WTC11 (cell line): ENCODE measurements around the gene PAF1. TPM values are rescaled to one million over a fixed set of nuclear protein-coding genes. Genes with fewer than 3 reads are reported as not detected.

ENCODE experiments used
- ATAC-seq: fragments of 200-7000 bp; cut with Tn5 transposase; 2 replicates; pipeline ENCODE4 v1.10.0; 2021; ENCODE audit warnings: mild to moderate bottlenecking, moderate library complexity
- CTCF ChIA-PET: fragments of 300-600 bp; sonication (Branson Sonifier 250); formaldehyde crosslinking; loops from one replicate; lab custom pipeline; 2021; ENCODE audit warnings: antibody characterized with exemption; lab: Charles Lee
- POLR2A ChIA-PET: fragments of 350-600 bp; sonication (Branson Sonifier 250); formaldehyde crosslinking; loops from one replicate; lab custom pipeline; 2021; ENCODE audit warnings: antibody characterized with exemption; lab: Charles Lee
- DNase-seq: peaks from one replicate; pipeline ENCODE4 v3.0.0; 2021; ENCODE audit warnings: low spot score
- H3K27ac Mint-ChIP-seq: 2 replicates; pipeline ENCODE4 v1.8.0; 2021; ENCODE audit warnings: mixed read lengths
- H3K27me3 Mint-ChIP-seq: 2 replicates; pipeline ENCODE4 v1.8.0; 2021; ENCODE audit warnings: low read depth, mild to moderate bottlenecking, moderate library complexity, mixed read lengths
- H3K36me3 Mint-ChIP-seq: 2 replicates; pipeline ENCODE4 v1.8.0; 2021; ENCODE audit warnings: mixed read lengths
- H3K4me1 Mint-ChIP-seq: 2 replicates; pipeline ENCODE4 v1.8.0; 2022; ENCODE audit warnings: mixed read lengths
- H3K4me3 Mint-ChIP-seq: 2 replicates; pipeline ENCODE4 v1.8.0; 2021; ENCODE audit warnings: mild to moderate bottlenecking, moderate library complexity, mixed read lengths
- H3K9me3 Mint-ChIP-seq: 2 replicates; pipeline ENCODE4 v1.8.0; 2021; ENCODE audit warnings: mixed read lengths
- ATF1 ChIP-seq: sonication (generic); formaldehyde crosslinking; IDR thresholded peaks from 2 replicates; pipeline ENCODE4 v1.8.1; 2023; ENCODE audit warnings: mild to moderate bottlenecking, moderate library complexity, missing genetic modification reagents
- GTF2I ChIP-seq: fragments of 250-450 bp; sonication (Bioruptor Pico); conservative IDR thresholded peaks from 2 replicates; pipeline ENCODE4 v1.4.0; 2021; ENCODE audit warnings: mild to moderate bottlenecking
- JAZF1 ChIP-seq: fragments of 250-450 bp; sonication (Bioruptor Pico); IDR thresholded peaks from 2 replicates; pipeline ENCODE4 v1.9.0; 2021; ENCODE audit warnings: moderate library complexity, mild to moderate bottlenecking, inconsistent platforms
- MXD4 ChIP-seq: fragments of 250-450 bp; sonication (Bioruptor Pico); IDR thresholded peaks from 2 replicates; pipeline ENCODE4 v1.8.0; 2021; ENCODE audit warnings: mild to moderate bottlenecking, moderate library complexity, borderline replicate concordance
- NFE2L1 ChIP-seq: sonication (generic); formaldehyde crosslinking; IDR thresholded peaks from 2 replicates; pipeline ENCODE4 v1.8.1; 2023; ENCODE audit warnings: missing genetic modification reagents
- NR2C2 ChIP-seq: sonication (generic); formaldehyde crosslinking; IDR thresholded peaks from 2 replicates; pipeline ENCODE4 v1.8.0; 2022; ENCODE audit warnings: mild to moderate bottlenecking, missing genetic modification reagents
- NR3C1 ChIP-seq: sonication (generic); formaldehyde crosslinking; conservative IDR thresholded peaks from 2 replicates; pipeline ENCODE4 v1.8.1; 2023; ENCODE audit warnings: low read depth, mild to moderate bottlenecking, missing genetic modification reagents
- SMAD4 ChIP-seq: sonication (generic); formaldehyde crosslinking; IDR thresholded peaks from 2 replicates; pipeline ENCODE4 v1.8.0; 2022; ENCODE audit warnings: mild to moderate bottlenecking, missing genetic modification reagents
- TEAD4 ChIP-seq: sonication (generic); formaldehyde crosslinking; IDR thresholded peaks from 2 replicates; pipeline ENCODE4 v1.8.0; 2022; ENCODE audit warnings: mild to moderate bottlenecking, missing genetic modification reagents
- TP53 ChIP-seq: sonication (generic); formaldehyde crosslinking; IDR thresholded peaks from 2 replicates; pipeline ENCODE4 v1.8.1; 2023; ENCODE audit warnings: mild to moderate bottlenecking, missing genetic modification reagents
- ZNF232 ChIP-seq: sonication (generic); formaldehyde crosslinking; IDR thresholded peaks from 2 replicates; pipeline ENCODE4 v1.8.0; 2022; ENCODE audit warnings: mild to moderate bottlenecking, missing genetic modification reagents
- ZNF317 ChIP-seq: sonication (generic); formaldehyde crosslinking; IDR thresholded peaks from 2 replicates; pipeline ENCODE4 v1.8.1; 2023; ENCODE audit warnings: low read depth, mild to moderate bottlenecking, moderate library complexity, missing genetic modification reagents, borderline replicate concordance
- ZNF396 ChIP-seq: fragments of 250-450 bp; sonication (Bioruptor Pico); IDR thresholded peaks from 2 replicates; pipeline ENCODE4 v1.8.0; 2021; ENCODE audit warnings: mild to moderate bottlenecking, moderate library complexity, borderline replicate concordance
- ZNF512 ChIP-seq: sonication (generic); formaldehyde crosslinking; IDR thresholded peaks from 2 replicates; pipeline ENCODE4 v1.8.1; 2022; ENCODE audit warnings: missing genetic modification reagents, borderline replicate concordance
- total RNA-seq: library from RNA; stranded (reverse); gene quantifications from 3 replicates; pipeline ENCODE4 v1.2.3, GENCODE V29; 2021
- TF ChIP-seq, protein P1 (sequence below): sonication (generic); formaldehyde crosslinking; IDR thresholded peaks from 2 replicates; pipeline ENCODE4 v1.8.1; 2023; ENCODE audit warnings: mild to moderate bottlenecking, missing genetic modification reagents, moderate library complexity
- TF ChIP-seq, protein P2 (sequence below): fragments of 250-450 bp; sonication (Bioruptor Pico); IDR thresholded peaks from 2 replicates; pipeline ENCODE4 v1.9.0; 2021; ENCODE audit warnings: mild to moderate bottlenecking
- TF ChIP-seq, protein P3 (sequence below): sonication (generic); formaldehyde crosslinking; conservative IDR thresholded peaks from 2 replicates; pipeline ENCODE4 v1.8.1; 2023; ENCODE audit warnings: mild to moderate bottlenecking, low read depth, missing genetic modification reagents, moderate library complexity
- TF ChIP-seq, protein P4 (sequence below): fragments of 200-600 bp; IDR thresholded peaks from 2 replicates; pipeline ENCODE4 v1.8.0; 2022; ENCODE audit warnings: antibody characterized with exemption
- TF ChIP-seq, protein P5 (sequence below): sonication (generic); formaldehyde crosslinking; IDR thresholded peaks from 2 replicates; pipeline ENCODE4 v1.8.1; 2023; ENCODE audit warnings: mild to moderate bottlenecking, missing genetic modification reagents, borderline replicate concordance
- TF ChIP-seq, protein P6 (sequence below): sonication (generic); formaldehyde crosslinking; IDR thresholded peaks from 2 replicates; pipeline ENCODE4 v1.8.0; 2023; ENCODE audit warnings: missing genetic modification reagents, mild to moderate bottlenecking, borderline replicate concordance

PAF1 gene
- total RNA-seq, 1 experiment from 2014 or later, result 27.8 TPM

DNA sequence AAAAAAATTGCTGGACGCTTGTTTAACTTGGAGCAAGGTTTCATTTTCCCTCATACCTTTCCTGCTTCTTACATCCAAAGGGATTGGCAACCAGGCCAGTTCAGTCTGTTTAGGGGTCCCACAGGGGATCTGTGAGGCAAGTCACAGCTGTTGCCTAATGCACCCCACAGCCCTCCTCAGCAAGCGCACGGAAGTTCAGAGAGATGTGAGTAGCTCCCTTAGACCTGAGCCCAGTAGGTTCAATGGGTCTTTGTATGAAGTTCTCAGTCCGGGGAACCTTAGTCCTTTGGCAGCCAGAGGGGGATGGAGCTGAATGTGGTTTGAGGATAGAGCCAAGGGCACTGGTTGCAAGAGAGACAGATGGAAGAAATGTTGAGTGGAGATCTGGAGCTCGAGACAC, 35.7 kb downstream of the PAF1 start:
- CTCF ChIA-PET, result interaction anchor here (0.8 kb wide), 2 partner anchors 27 to 43 kb away, joined by 3 read pairs; no protein-coding TSS in a partner anchor
- Mint-ChIP-seq H3K4me3 (no peak overlapping the region), H3K27ac (no peak overlapping the region; the same call in 1 of the 2 replicates), H3K4me1 (no peaks in the 10 kb centered on the region), H3K27me3 (no peaks in the 10 kb centered on the region), H3K36me3 (peaks cover 65% of the 10 kb centered on the region), H3K9me3 (no peaks in the 10 kb centered on the region)
- ATAC-seq (no peak), DNase-seq (no peak)
- POLR2A ChIA-PET, result no interaction called here
- TF ChIP-seq NR2C2 (no peak), MXD4 (CRISPR knock-in tag) (no peak), ZNF317 (no peak), ZNF232 (CRISPR knock-in tag) (no peak), NR3C1 (no peak), JAZF1 (CRISPR knock-in tag) (no peak), TEAD4 (CRISPR knock-in tag) (no peak), ATF1 (CRISPR knock-in tag) (no peak), SMAD4 (no peak), NFE2L1 (CRISPR knock-in tag) (no peak), GTF2I (no peak), ZNF396 (CRISPR knock-in tag) (no peak), TP53 (CRISPR knock-in tag) (no peak), ZNF512 (CRISPR knock-in tag) (no peak)
- TF ChIP-seq, protein P1, sequence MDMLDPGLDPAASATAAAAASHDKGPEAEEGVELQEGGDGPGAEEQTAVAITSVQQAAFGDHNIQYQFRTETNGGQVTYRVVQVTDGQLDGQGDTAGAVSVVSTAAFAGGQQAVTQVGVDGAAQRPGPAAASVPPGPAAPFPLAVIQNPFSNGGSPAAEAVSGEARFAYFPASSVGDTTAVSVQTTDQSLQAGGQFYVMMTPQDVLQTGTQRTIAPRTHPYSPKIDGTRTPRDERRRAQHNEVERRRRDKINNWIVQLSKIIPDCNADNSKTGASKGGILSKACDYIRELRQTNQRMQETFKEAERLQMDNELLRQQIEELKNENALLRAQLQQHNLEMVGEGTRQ (CRISPR knock-in tag), result no peak
- TF ChIP-seq, protein P2, sequence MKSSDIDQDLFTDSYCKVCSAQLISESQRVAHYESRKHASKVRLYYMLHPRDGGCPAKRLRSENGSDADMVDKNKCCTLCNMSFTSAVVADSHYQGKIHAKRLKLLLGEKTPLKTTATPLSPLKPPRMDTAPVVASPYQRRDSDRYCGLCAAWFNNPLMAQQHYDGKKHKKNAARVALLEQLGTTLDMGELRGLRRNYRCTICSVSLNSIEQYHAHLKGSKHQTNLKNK (CRISPR knock-in tag), result no peak
- TF ChIP-seq, protein P3, sequence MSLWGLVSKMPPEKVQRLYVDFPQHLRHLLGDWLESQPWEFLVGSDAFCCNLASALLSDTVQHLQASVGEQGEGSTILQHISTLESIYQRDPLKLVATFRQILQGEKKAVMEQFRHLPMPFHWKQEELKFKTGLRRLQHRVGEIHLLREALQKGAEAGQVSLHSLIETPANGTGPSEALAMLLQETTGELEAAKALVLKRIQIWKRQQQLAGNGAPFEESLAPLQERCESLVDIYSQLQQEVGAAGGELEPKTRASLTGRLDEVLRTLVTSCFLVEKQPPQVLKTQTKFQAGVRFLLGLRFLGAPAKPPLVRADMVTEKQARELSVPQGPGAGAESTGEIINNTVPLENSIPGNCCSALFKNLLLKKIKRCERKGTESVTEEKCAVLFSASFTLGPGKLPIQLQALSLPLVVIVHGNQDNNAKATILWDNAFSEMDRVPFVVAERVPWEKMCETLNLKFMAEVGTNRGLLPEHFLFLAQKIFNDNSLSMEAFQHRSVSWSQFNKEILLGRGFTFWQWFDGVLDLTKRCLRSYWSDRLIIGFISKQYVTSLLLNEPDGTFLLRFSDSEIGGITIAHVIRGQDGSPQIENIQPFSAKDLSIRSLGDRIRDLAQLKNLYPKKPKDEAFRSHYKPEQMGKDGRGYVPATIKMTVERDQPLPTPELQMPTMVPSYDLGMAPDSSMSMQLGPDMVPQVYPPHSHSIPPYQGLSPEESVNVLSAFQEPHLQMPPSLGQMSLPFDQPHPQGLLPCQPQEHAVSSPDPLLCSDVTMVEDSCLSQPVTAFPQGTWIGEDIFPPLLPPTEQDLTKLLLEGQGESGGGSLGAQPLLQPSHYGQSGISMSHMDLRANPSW, result no peak
- TF ChIP-seq, protein P4, sequence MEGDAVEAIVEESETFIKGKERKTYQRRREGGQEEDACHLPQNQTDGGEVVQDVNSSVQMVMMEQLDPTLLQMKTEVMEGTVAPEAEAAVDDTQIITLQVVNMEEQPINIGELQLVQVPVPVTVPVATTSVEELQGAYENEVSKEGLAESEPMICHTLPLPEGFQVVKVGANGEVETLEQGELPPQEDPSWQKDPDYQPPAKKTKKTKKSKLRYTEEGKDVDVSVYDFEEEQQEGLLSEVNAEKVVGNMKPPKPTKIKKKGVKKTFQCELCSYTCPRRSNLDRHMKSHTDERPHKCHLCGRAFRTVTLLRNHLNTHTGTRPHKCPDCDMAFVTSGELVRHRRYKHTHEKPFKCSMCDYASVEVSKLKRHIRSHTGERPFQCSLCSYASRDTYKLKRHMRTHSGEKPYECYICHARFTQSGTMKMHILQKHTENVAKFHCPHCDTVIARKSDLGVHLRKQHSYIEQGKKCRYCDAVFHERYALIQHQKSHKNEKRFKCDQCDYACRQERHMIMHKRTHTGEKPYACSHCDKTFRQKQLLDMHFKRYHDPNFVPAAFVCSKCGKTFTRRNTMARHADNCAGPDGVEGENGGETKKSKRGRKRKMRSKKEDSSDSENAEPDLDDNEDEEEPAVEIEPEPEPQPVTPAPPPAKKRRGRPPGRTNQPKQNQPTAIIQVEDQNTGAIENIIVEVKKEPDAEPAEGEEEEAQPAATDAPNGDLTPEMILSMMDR, result no peak
- TF ChIP-seq, protein P5, sequence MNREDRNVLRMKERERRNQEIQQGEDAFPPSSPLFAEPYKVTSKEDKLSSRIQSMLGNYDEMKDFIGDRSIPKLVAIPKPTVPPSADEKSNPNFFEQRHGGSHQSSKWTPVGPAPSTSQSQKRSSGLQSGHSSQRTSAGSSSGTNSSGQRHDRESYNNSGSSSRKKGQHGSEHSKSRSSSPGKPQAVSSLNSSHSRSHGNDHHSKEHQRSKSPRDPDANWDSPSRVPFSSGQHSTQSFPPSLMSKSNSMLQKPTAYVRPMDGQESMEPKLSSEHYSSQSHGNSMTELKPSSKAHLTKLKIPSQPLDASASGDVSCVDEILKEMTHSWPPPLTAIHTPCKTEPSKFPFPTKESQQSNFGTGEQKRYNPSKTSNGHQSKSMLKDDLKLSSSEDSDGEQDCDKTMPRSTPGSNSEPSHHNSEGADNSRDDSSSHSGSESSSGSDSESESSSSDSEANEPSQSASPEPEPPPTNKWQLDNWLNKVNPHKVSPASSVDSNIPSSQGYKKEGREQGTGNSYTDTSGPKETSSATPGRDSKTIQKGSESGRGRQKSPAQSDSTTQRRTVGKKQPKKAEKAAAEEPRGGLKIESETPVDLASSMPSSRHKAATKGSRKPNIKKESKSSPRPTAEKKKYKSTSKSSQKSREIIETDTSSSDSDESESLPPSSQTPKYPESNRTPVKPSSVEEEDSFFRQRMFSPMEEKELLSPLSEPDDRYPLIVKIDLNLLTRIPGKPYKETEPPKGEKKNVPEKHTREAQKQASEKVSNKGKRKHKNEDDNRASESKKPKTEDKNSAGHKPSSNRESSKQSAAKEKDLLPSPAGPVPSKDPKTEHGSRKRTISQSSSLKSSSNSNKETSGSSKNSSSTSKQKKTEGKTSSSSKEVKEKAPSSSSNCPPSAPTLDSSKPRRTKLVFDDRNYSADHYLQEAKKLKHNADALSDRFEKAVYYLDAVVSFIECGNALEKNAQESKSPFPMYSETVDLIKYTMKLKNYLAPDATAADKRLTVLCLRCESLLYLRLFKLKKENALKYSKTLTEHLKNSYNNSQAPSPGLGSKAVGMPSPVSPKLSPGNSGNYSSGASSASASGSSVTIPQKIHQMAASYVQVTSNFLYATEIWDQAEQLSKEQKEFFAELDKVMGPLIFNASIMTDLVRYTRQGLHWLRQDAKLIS (CRISPR knock-in tag), result no peak
- TF ChIP-seq, protein P6, sequence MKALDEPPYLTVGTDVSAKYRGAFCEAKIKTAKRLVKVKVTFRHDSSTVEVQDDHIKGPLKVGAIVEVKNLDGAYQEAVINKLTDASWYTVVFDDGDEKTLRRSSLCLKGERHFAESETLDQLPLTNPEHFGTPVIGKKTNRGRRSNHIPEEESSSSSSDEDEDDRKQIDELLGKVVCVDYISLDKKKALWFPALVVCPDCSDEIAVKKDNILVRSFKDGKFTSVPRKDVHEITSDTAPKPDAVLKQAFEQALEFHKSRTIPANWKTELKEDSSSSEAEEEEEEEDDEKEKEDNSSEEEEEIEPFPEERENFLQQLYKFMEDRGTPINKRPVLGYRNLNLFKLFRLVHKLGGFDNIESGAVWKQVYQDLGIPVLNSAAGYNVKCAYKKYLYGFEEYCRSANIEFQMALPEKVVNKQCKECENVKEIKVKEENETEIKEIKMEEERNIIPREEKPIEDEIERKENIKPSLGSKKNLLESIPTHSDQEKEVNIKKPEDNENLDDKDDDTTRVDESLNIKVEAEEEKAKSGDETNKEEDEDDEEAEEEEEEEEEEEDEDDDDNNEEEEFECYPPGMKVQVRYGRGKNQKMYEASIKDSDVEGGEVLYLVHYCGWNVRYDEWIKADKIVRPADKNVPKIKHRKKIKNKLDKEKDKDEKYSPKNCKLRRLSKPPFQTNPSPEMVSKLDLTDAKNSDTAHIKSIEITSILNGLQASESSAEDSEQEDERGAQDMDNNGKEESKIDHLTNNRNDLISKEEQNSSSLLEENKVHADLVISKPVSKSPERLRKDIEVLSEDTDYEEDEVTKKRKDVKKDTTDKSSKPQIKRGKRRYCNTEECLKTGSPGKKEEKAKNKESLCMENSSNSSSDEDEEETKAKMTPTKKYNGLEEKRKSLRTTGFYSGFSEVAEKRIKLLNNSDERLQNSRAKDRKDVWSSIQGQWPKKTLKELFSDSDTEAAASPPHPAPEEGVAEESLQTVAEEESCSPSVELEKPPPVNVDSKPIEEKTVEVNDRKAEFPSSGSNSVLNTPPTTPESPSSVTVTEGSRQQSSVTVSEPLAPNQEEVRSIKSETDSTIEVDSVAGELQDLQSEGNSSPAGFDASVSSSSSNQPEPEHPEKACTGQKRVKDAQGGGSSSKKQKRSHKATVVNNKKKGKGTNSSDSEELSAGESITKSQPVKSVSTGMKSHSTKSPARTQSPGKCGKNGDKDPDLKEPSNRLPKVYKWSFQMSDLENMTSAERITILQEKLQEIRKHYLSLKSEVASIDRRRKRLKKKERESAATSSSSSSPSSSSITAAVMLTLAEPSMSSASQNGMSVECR (CRISPR knock-in tag), result no peak
